Measurements from ENCODE around the gene LAMC3.

Gene LAMC3

GRCh38 chr9:131020862-131021261 is 11.9 kb downstream of the LAMC3 start:
- no peak overlapping the region for H3K4me3 ChIP-seq (ENCODE audit: low read length)
- TF ChIP-seq, protein P1, sequence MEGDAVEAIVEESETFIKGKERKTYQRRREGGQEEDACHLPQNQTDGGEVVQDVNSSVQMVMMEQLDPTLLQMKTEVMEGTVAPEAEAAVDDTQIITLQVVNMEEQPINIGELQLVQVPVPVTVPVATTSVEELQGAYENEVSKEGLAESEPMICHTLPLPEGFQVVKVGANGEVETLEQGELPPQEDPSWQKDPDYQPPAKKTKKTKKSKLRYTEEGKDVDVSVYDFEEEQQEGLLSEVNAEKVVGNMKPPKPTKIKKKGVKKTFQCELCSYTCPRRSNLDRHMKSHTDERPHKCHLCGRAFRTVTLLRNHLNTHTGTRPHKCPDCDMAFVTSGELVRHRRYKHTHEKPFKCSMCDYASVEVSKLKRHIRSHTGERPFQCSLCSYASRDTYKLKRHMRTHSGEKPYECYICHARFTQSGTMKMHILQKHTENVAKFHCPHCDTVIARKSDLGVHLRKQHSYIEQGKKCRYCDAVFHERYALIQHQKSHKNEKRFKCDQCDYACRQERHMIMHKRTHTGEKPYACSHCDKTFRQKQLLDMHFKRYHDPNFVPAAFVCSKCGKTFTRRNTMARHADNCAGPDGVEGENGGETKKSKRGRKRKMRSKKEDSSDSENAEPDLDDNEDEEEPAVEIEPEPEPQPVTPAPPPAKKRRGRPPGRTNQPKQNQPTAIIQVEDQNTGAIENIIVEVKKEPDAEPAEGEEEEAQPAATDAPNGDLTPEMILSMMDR (IDR thresholded peaks at IDR 0.05; ENCODE audit: insufficient read depth, low read depth, low read length, missing control alignments), result no peak
- DNase-seq (ENCODE audit: low read depth), result no peak

- DNase-seq (ENCODE audit: low read depth), result no peak
- TF ChIP-seq, protein P1 (IDR thresholded peaks at IDR 0.05; ENCODE audit: insufficient read depth, low read depth, low read length, missing control alignments), result no peak
- no peak overlapping the region for H3K4me3 ChIP-seq (ENCODE audit: low read length)
These were observed 12.8 kb downstream of the LAMC3 start for GRCh38 chr9:131021785-131022184.

- TF ChIP-seq, protein P1 (IDR thresholded peaks at IDR 0.05; ENCODE audit: insufficient read depth, low read depth, low read length, missing control alignments), result no peak
- no peak overlapping the region for H3K4me3 ChIP-seq (ENCODE audit: low read length)
- no peak for DNase-seq (ENCODE audit: low read depth)
These were observed 16.2 kb downstream of the LAMC3 start for GRCh38 chr9:131024978-131025868.

DNA sequence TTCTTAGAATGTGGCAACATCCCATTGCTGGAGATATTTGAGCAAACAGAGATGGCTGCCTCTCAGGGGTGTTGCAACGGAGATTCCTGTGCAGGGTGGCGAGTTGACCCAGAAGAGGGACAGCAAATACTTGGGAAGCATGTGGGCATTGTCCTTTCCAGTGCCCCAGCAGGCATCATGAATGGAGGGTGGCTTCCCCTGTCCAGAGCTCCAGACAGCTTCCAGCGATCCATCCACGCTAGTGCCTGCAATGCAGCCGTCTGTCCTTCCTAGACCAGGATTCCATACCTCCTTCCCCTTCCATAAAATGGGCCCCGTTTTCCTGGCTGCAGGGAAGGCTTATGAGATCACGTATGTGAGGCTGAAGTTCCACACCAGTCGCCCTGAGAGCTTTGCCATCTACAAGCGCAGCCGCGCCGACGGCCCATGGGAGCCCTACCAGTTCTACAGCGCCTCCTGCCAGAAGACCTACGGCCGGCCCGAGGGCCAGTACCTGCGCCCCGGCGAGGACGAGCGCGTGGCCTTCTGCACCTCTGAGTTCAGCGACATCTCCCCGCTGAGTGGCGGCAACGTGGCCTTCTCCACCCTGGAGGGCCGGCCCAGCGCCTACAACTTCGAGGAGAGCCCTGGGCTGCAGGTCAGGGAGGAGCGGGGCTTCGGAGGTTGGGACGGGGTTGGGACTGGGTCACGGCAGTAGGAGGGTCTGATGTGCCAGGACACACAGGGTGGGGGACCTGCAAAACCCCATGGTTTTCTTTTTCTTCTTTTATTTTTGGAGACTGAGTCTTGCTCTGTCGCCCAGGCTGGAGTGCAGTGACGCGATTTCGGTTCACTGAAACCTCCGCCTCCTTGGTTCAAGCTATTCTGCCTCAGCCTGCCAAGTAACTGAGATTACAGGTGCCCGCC is 17.2 kb downstream of the LAMC3 start:
- no peak overlapping the region for H3K4me3 ChIP-seq (ENCODE audit: low read length)
- DNase-seq (ENCODE audit: low read depth), result no peak
- TF ChIP-seq, protein P1 (IDR thresholded peaks at IDR 0.05; ENCODE audit: insufficient read depth, low read depth, low read length, missing control alignments), result no peak

GRCh38 chr9:131027048-131027871 is 18.3 kb downstream of the LAMC3 start:
- TF ChIP-seq, protein P1 (IDR thresholded peaks at IDR 0.05; ENCODE audit: insufficient read depth, low read depth, low read length, missing control alignments), result no peak
- DNase-seq (ENCODE audit: low read depth), result no peak
- no peak overlapping the region for H3K4me3 ChIP-seq (ENCODE audit: low read length)

- no peak for DNase-seq (ENCODE audit: low read depth)
- no peak overlapping the region for H3K4me3 ChIP-seq (ENCODE audit: low read length)
- TF ChIP-seq, protein P1 (IDR thresholded peaks at IDR 0.05; ENCODE audit: insufficient read depth, low read depth, low read length, missing control alignments), result no peak
These were observed 18.9 kb downstream of the LAMC3 start for GRCh38 chr9:131027872-131028179.

Data from epithelial cell of esophagus (primary cell).